CD4-positive, alpha-beta T cell (primary cell): ENCODE data around the gene SERPINE3. TPM values are rescaled to one million over a fixed set of nuclear protein-coding genes. Genes with fewer than 3 reads are reported as not detected.

Experiments
- ATAC-seq: fragments of 200-7000 bp; cut with Tn5 transposase; one replicate; pipeline ENCODE4 v1.10.0; 2022; ENCODE audit warnings: mild to moderate bottlenecking; ENCODE audit not compliant: poor library complexity
- CTCF ChIA-PET: fragments of 350-600 bp; sonication (Branson Sonifier 250); formaldehyde crosslinking; loops from one replicate; lab custom pipeline; 2021; ENCODE audit warnings: antibody characterized with exemption, inconsistent platforms; lab: Charles Lee
- POLR2A ChIA-PET: fragments of 350-600 bp; sonication (Branson Sonifier 250); formaldehyde crosslinking; loops from one replicate; lab custom pipeline; 2021; ENCODE audit warnings: antibody characterized with exemption, inconsistent platforms; lab: Charles Lee
- DNase-seq, 14 experiments: peaks; one replicate each; pipeline ENCODE4 v3.0.0-alpha.2; 2013 to 2020; ENCODE audit warnings: mixed read lengths in 2 of 14
- H3K27ac ChIP-seq, 2 donors: one replicate each; pipeline versions ENCODE4 v1.5.1 to v1.7.0; 2013; ENCODE audit warnings: low read length in 2 of 2, low read depth in 1 of 2, mild to moderate bottlenecking in 1 of 2
- H3K27me3 ChIP-seq, 2 experiments: 1 replicate in 1 of 2; 2 replicates in 1 of 2; pipeline versions ENCODE4 v1.6.1 to v1.7.0; 2013; ENCODE audit warnings: low read length in 2 of 2, control low read depth in 1 of 2, mild to moderate bottlenecking in 1 of 2, moderate library complexity in 1 of 2; ENCODE audit not compliant: insufficient read depth in 2 of 2, control insufficient read depth in 1 of 2
- H3K36me3 ChIP-seq: one replicate; pipeline ENCODE4 v1.6.1; 2013; ENCODE audit warnings: low read length, control low read depth; ENCODE audit not compliant: insufficient read depth
- H3K4me1 ChIP-seq: one replicate; pipeline ENCODE4 v1.6.1; 2013; ENCODE audit warnings: low read length, control low read depth; ENCODE audit not compliant: insufficient read depth
- H3K4me3 ChIP-seq: one replicate; pipeline ENCODE4 v1.5.1; 2013; ENCODE audit warnings: mild to moderate bottlenecking, low read length, moderate library complexity
- H3K9me3 ChIP-seq, 2 experiments: 1 replicate in 1 of 2; 2 replicates in 1 of 2; pipeline versions ENCODE4 v1.6.1 to v1.7.0; 2013; ENCODE audit warnings: low read length in 2 of 2, mild to moderate bottlenecking in 2 of 2, control low read depth in 1 of 2, moderate library complexity in 1 of 2; ENCODE audit not compliant: control insufficient read depth in 1 of 2, insufficient read depth in 1 of 2
- H3K27ac Mint-ChIP-seq: one replicate; pipeline ENCODE4 v1.8.0; 2020; ENCODE audit warnings: mixed read lengths
- H3K27me3 Mint-ChIP-seq: one replicate; pipeline ENCODE4 v1.8.0; 2021; ENCODE audit warnings: mixed read lengths
- H3K36me3 Mint-ChIP-seq: one replicate; pipeline ENCODE4 v1.8.0; 2021; ENCODE audit warnings: low read depth, mixed read lengths
- H3K4me1 Mint-ChIP-seq: one replicate; pipeline ENCODE4 v1.8.0; 2021; ENCODE audit warnings: low read depth, mixed read lengths
- H3K4me3 Mint-ChIP-seq: one replicate; pipeline ENCODE4 v1.8.0; 2020; ENCODE audit warnings: mild to moderate bottlenecking, mixed read lengths
- H3K9me3 Mint-ChIP-seq: one replicate; pipeline ENCODE4 v1.8.0; 2020; ENCODE audit warnings: mixed read lengths
- CTCF ChIP-seq: fragments of 200-600 bp; IDR thresholded peaks from one replicate; pipeline ENCODE4 v1.8.0; 2022; ENCODE audit warnings: antibody characterized with exemption, mild to moderate bottlenecking
- intact Hi-C, 2 experiments: fragments of 100-400 bp; cut with DNase I in 1 of 2; cut with micrococcal nuclease in 1 of 2; formaldehyde crosslinking; loops; one replicate each; pipeline versions ENCODE4 v1.15.1 to v1.9.0; 2023 to 2025; cut with DNase I, micrococcal nuclease
- total RNA-seq, 174 experiments: library from RNA in 2 of 174; stranded (reverse) in 2 of 174; gene quantifications; one replicate each; pipeline ENCODE4 v1.2.3 and lab custom pipeline; 2021 to 2026

SERPINE3 gene
- total RNA-seq, 2 experiments from 2014 or later = not detected

DNA sequence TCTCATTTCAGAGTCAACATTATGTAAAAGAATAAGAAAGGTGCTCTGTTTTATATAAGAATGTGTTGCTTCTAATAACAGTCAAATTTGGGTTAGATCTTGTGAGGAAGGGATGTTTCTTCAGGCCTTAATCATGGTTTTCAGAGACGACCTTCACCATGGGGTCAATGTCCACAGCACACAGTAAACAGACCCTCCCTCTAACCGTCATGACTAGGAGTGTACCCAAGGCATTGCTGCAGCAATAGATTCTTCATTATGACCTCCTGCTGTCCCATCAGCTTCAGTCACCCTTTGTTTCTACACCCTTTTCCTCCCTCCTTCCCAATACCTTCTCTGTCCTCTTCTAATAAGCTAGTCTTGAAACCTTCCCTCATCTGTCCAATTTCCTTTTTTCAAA is 15.7 kb downstream of the SERPINE3 start:
- H3K9me3 Mint-ChIP-seq = no peaks in the 10 kb centered on the region
- no peaks in the 10 kb centered on the region for H3K36me3 ChIP-seq
- H3K4me1 Mint-ChIP-seq = no peaks in the 10 kb centered on the region
- intact Hi-C loops = no loop called here
- DNase-seq = no peak
- H3K9me3 ChIP-seq = no peaks in the 10 kb centered on the region
- H3K27ac ChIP-seq = no peak overlapping the region
- CTCF ChIA-PET = no interaction called here
- H3K27me3 ChIP-seq = no peaks in the 10 kb centered on the region
- TF ChIP-seq CTCF = no peak
- H3K4me3 ChIP-seq = no peak overlapping the region
- POLR2A ChIA-PET = no interaction called here
- no peak overlapping the region for H3K4me3 Mint-ChIP-seq
- H3K27ac Mint-ChIP-seq = no peak overlapping the region
- H3K27me3 Mint-ChIP-seq = no peaks in the 10 kb centered on the region
- no peaks in the 10 kb centered on the region for H3K4me1 ChIP-seq
- ATAC-seq = no peak
- H3K36me3 Mint-ChIP-seq = peaks cover 7% of the 10 kb centered on the region

- H3K4me3 Mint-ChIP-seq = no peak overlapping the region
- no peaks in the 10 kb centered on the region for H3K9me3 Mint-ChIP-seq
- H3K4me1 ChIP-seq = no peaks in the 10 kb centered on the region
- no peaks in the 10 kb centered on the region for H3K9me3 ChIP-seq
- no peaks in the 10 kb centered on the region for H3K4me1 Mint-ChIP-seq
- intact Hi-C loops = no loop called here
- no peak for TF ChIP-seq CTCF
- H3K36me3 ChIP-seq = no peaks in the 10 kb centered on the region
- POLR2A ChIA-PET = no interaction called here
- H3K27me3 ChIP-seq = no peaks in the 10 kb centered on the region
- H3K36me3 Mint-ChIP-seq = peaks cover 16% of the 10 kb centered on the region
- H3K27me3 Mint-ChIP-seq = no peaks in the 10 kb centered on the region
- H3K27ac ChIP-seq = no peak overlapping the region
- H3K4me3 ChIP-seq = no peak overlapping the region
- CTCF ChIA-PET = no interaction called here
- no peak overlapping the region for H3K27ac Mint-ChIP-seq
- no peak for DNase-seq
- no peak for ATAC-seq
These were observed 18.6 kb downstream of the SERPINE3 start for GRCh38 chr13:51357928-51358595.

DNA sequence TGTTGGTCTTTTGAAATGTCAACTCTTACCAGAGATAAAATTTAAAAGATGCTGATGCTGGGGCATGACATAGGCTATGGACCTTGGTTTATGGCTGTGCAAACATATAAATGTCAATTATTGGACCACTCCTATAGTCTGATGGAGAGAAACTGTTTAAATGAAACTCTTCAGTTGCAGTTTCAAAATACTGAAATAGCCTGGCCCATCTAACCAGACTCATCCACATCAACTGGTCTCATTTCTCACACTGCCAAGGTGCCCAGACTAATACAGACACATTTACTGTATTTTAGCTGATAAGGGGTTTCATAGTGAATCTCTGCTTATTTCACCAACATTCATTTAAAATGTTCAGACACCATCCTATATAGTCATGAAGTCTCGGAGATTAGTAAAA is 19.9 kb downstream of the SERPINE3 start:
- no peaks in the 10 kb centered on the region for H3K4me1 ChIP-seq
- H3K36me3 Mint-ChIP-seq = peaks cover 25% of the 10 kb centered on the region
- no peak overlapping the region for H3K4me3 ChIP-seq
- no peaks in the 10 kb centered on the region for H3K9me3 Mint-ChIP-seq
- H3K27ac Mint-ChIP-seq = no peak overlapping the region
- H3K36me3 ChIP-seq = peaks cover 2% of the 10 kb centered on the region
- intact Hi-C loops = no loop called here
- no peaks in the 10 kb centered on the region for H3K4me1 Mint-ChIP-seq
- no peak overlapping the region for H3K27ac ChIP-seq
- H3K9me3 ChIP-seq = no peaks in the 10 kb centered on the region
- DNase-seq (no peak), ATAC-seq (no peak)
- no peak overlapping the region for H3K4me3 Mint-ChIP-seq
- ChIA-PET CTCF (no interaction called here), POLR2A (no interaction called here)
- no peaks in the 10 kb centered on the region for H3K27me3 ChIP-seq
- no peak for TF ChIP-seq CTCF
- no peaks in the 10 kb centered on the region for H3K27me3 Mint-ChIP-seq
